NCI-H526 treated with DMSO at 0.1 percent for 48 hours (cell line): ENCODE data around the gene LMTK3.
"Not testable (repeated sequence)": the region's sequence is repeated elsewhere in the genome, so short reads cannot be mapped to it uniquely, and the experiment has no call there.

ENCODE experiments used
- DNase-seq: peaks from one replicate; lab custom pipeline; 2025; lab: John Stamatoyannopoulos, UW

Gene LMTK3

DNA sequence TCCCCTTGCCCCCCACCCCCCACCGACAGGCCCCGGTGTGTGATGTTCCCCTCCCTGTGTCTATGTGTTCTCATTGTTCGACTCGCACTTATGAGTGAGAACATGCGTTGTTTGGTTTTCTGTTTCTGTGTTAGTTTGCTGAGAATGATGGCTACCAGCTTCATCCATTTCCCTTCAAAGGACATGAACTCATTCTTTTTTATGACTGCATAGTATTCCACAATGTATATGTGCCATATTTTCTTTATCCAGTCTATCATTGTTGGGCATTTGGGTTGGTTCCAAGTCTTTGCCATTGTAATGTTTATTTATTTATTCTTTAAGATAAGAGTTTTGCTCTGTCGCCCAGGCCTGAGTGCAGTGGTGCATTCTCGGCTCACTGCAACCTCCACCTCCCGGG lies 26.4 kb upstream of the LMTK3 start:
- DNase-seq, result not testable (repeated sequence)

- DNase-seq, result no peak
Observed at GRCh38 chr19:48537541-48537940, 25.9 kb upstream of the LMTK3 start.

GRCh38 chr19:48533770-48534169 lies 22.1 kb upstream of the LMTK3 start:
- DNase-seq, result no peak

- no peak for DNase-seq
Observed at GRCh38 chr19:48530770-48531169, 19.1 kb upstream of the LMTK3 start.

GRCh38 chr19:48530066-48530720 lies 18.6 kb upstream of the LMTK3 start:
- DNase-seq, result no peak

DNA sequence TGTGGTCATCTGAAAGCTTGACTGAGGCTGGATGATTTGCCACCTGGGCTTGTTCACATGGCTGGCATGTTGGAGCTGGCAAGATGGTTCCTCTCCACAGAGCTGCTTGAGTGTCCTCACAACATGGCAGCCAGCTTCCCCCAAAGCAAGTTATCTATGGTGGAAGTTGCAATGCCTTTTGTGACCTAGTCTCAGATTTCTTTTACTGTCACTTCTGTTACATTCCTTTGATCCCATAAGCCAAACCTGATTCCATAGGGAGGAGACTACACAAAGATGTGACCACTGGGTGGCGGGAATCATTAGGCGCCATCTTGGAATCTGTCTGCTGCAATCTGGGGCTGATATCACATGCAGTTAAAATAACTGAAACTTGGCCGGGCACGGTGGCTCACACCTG lies 17.5 kb upstream of the LMTK3 start:
- DNase-seq, result no peak

DNA sequence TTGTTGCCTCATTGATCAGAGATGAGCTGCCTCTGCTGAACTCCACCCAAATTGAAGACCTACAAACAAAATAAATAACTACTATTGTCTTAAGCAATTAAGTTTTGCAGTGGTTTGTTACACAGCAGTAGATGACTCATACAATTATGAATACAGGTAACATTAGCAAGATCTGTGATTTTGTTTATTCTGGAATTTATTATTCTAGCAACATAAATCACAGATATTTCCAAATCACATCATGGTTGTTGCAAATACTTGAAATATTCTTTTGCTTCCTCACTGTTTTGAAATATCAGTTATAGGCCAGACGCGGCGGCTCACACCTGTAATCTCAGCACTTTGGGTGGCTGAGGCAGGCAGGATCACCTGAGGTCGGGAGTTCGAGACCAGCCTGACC lies 13.1 kb upstream of the LMTK3 start:
- DNase-seq, result no peak

DNA sequence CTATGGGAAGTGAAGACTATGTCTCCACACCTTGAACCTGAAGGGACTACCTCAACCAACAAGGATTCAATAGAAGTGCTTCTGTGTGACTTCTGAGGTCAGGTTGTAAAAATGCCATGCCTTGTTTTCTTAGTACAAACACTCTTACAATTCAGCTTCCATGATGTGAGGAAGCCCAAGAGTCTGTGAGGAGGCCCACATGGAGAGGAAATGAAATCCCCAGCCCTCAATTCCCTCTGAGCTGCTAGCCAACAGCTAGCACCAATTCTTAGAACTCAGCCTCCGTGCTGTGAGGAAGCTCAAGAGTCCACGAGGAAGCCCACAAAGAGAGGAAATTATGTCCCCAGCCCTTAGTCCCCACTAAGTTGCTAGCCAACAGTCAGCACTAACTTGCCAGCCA lies 12.6 kb upstream of the LMTK3 start:
- DNase-seq, result no peak

- no peak for DNase-seq
Observed at GRCh38 chr19:48520134-48520533, 8.5 kb upstream of the LMTK3 start.

- DNase-seq, result not testable (repeated sequence)
Observed at GRCh38 chr19:48519426-48519825, 7.8 kb upstream of the LMTK3 start.

DNA sequence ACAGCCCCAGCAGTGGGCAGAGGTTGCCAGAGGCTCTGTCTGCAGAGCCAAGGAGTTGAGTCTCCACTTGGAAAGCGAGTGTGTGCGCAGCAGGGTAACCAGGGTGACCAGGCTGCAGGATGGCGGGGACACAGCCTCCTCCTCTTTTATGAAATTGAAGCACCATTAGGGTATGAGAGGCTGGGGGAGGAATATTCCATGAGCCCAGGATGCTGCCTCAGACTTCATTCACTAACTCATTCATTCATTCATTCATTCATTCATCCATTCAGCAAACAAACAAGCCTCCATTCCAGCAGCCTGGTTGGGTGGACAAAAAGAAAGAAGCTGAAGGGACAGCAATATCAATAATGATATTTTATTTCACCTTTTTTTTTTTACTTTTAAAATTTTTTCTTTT lies 6.6 kb upstream of the LMTK3 start:
- no peak for DNase-seq

- DNase-seq, result no peak
Observed at GRCh38 chr19:48516536-48516935, 4.9 kb upstream of the LMTK3 start.

- no peak for DNase-seq
Observed at GRCh38 chr19:48514123-48514458, 2.5 kb upstream of the LMTK3 start.

DNA sequence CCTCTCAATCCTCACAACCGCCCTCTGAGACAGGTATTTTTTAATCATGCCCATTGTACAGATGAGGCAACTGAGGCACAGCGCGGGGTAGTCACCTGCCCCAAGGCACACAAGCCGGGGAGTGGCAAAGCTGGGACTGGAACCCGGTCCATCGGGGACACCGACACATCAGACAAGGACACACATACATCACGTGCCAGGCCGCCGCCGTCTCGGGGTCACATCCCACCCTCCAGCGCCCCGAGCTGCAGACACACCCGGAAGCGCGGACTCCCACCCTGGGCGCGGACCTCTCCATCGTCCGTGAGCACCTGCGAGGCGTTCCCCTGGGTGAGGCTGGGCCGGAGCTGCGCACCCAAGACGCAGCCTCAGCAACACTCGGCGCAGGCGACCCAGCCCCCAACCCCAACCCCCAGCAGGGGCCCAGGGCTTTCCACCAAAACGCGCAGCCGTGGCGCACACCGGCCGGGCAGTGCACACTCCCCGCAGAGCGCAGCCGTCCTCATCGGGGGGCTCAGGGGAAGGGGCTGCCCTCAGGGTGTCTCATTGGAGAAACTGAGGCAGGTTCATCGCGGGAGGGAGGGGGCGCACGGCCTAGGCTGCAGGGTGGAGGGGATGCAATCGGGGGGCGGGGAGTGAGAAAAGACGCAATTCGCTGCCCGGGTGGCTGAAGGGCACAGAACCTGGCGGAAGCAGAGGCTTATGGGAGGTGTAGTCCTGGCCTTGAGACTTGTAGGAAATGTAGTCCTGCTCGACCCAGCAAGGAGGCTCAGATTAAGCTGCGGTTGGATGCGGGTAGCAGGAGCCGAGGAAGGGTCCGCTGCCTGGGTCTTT lies 1.9 kb upstream of the LMTK3 start:
- DNase-seq, result peak; percentile 58

- DNase-seq, result no peak
Observed at GRCh38 chr19:48512504-48513288, 1.1 kb upstream of the LMTK3 start.

DNA sequence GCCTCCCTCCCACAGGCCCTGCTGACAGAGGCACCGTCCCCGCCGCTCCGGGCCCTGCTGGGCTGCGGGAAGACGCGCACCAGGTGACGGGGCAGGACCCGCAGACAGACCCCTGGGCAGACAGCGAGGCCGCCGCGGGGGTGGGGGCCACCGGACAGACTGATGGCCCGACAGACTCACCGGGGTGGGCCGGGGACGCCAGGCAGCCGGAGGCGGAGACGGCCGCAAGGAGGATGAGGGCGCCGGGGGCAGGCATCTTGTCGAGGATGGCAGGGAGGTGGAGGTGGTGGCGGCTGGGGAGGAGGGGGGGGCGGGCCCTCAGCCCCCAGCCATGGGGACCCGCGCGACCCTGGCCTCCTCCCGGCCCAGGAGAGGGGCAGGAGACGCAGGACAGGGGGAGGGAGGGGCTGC lies 309 bp downstream of the LMTK3 start:
- DNase-seq, result no peak

DNA sequence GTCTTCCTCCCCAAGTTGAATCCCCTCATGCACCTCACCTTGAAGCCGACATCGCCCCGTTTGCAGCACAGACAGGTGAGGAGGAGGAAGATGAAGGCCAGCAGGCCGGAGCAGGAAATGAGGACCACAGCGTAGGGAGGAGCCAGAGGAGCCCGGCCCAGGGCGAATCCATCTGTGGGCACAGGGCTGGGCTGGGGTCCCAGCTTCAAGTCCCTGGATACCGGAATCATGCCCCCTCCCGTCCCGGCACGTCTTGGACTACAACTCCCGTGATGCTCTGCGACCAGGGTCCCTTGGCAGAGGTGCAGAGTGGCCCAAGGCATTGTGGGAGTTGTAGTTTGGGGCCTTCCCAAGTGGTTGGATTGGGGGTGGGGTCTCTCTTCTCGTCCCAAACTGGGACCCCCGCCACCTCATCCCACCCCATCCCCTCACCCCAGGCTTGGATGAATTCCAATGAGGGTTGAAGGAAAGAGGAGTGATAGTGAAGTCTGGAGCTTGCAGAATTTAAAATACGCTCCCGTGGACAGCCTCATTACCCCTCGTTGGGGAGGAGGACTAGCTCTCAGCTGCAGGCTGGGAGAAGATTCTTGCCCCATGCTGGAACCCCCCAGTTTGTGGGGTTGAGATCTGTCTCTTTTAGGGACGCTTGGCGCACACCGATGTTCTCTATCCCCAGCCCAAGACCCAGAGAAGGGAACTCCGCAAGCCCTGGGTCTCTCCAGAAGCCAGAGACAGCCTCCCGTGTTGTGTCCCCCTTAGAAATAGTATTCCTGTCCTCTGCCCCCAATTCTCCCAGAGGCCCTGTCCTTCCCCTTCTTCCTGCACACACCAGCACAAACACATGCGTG lies 990 bp downstream of the LMTK3 start:
- no peak for DNase-seq

GRCh38 chr19:48509467-48510194 lies 2.0 kb downstream of the LMTK3 start:
- DNase-seq, result no peak

DNA sequence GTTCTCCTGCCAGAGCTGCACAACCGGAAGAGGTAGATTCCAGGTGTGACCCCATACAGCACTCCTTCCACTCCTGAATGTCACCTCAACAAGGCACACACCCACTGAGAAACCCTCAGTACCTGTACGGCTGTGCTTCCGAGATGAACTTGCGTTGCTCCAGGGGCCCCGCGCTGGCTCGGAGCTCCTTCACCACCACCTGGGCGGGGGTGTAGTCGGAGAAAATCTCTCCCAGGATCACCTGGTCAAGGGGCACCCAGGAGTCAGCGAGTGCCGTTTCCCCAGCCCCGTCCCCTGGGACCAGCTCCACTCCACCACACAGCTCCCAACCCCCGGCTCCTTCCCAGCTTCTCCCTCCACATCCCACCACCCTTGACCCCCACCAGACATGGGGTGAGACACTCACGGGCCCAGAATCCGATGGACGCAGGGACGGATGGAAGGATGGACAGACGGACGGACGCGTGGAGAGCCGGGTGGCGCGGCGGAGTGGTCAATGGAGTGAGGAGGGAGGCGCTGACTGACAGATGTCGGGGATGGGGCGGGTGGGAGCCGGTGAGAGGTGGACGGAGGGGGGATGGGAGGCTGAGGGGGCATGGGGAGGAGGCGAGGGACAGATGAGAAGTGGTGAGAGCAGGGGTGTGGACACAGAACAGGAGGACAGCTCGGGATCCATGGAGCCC lies 2.8 kb downstream of the LMTK3 start:
- no peak for DNase-seq

DNA sequence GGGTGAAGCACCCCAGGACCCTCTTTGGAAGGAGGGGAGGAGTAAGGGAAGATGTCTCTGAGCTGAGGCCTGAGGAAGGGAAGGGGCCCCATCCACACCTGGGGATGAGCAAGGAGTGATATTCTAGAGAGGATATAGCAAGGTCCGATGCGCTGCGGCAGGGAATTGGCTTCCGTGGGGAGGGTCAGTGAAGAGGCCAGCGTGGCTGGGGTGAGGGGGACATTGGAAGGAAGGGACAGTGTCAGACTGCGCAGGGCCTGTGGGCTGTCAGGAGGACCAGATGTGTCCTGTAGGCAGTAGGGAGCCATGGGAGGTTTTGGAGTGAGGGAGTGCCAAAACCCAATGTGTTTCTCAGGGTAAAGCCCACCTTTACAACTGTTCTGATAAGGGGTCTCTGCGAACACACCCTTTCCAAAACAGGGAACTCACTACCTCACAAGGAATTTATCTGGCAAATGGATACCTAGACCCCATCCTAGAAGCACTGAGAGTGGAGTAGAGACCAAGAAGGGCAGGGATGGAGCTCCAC lies 3.7 kb downstream of the LMTK3 start:
- no peak for DNase-seq
